Measurements from ENCODE around the gene DHH. TPM values are rescaled to one million over a fixed set of nuclear protein-coding genes. Genes with fewer than 3 reads are reported as not detected.

Gene DHH
- total and polyA plus RNA-seq, 9 of the 15 experiments (the other 6 are each of a cell fraction or from before 2014, with no cell fraction given), result 0.07 to 2.6 (median 0.54) TPM

DNA sequence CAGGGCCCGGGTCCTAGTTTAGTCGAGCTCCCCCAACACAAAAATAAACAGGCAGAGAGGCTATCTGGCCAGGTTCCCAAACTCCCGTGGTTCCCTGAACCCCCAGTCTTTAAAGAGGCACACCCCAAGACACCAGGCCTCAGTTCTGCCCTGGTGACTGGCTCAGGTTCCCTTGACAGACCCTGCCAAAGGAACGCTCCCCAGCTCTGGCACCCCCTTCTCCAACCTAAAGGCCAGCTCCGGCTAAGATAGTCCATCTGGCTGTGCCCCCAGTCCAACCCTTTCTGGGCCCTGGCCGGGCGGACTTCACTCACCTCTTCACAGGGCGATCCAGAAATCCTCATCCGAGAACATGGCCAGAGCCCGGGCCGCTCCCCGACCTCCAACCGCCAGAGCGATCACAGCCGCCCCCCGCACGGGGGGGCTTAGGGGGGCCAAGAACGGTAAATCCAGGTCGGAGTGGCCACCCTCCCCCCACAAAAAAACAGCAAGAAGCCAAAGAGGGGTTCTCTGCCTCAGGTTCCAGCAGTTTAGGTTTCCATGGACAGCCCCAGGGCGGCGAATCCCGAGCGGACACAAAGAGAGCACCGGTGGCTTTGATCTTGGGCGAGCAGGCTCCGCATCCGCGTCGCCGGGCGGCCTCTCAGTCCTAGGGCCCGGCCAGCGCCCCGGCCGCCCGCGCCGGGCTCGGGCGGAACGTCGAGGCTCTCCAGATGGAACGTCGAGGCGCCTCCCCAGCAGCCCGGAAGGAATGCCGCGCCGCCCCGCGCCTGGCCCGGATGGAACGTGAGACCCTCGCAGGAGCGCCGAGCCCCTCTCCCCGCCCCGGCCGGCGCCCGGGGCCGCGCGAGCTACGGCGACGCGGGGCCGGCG lies 35.1 kb downstream of the DHH start (continued):
- TF ChIP-seq, protein P1, sequence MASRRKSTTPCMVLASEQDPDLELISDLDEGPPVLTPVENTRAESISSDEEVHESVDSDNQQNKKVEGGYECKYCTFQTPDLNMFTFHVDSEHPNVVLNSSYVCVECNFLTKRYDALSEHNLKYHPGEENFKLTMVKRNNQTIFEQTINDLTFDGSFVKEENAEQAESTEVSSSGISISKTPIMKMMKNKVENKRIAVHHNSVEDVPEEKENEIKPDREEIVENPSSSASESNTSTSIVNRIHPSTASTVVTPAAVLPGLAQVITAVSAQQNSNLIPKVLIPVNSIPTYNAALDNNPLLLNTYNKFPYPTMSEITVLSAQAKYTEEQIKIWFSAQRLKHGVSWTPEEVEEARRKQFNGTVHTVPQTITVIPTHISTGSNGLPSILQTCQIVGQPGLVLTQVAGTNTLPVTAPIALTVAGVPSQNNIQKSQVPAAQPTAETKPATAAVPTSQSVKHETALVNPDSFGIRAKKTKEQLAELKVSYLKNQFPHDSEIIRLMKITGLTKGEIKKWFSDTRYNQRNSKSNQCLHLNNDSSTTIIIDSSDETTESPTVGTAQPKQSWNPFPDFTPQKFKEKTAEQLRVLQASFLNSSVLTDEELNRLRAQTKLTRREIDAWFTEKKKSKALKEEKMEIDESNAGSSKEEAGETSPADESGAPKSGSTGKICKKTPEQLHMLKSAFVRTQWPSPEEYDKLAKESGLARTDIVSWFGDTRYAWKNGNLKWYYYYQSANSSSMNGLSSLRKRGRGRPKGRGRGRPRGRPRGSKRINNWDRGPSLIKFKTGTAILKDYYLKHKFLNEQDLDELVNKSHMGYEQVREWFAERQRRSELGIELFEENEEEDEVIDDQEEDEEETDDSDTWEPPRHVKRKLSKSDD (conservative IDR thresholded peaks at IDR 0.05; ENCODE audit: low read length), result no peak
- TF ChIP-seq ZNF699 (CRISPR knock-in tag; IDR thresholded peaks at IDR 0.05; ENCODE audit: insufficient replicate concordance), result no peak
- TF ChIP-seq NFE2 (IDR thresholded peaks at IDR 0.05; ENCODE audit: low read depth), result no peak
- TF ChIP-seq TAF9B (IDR thresholded peaks at IDR 0.05; ENCODE audit: partially characterized antibody), result no peak
- TF ChIP-seq KAT7 (CRISPR knock-in tag; IDR thresholded peaks at IDR 0.05; ENCODE audit: borderline replicate concordance), result no peak
- TF ChIP-seq, protein P2, sequence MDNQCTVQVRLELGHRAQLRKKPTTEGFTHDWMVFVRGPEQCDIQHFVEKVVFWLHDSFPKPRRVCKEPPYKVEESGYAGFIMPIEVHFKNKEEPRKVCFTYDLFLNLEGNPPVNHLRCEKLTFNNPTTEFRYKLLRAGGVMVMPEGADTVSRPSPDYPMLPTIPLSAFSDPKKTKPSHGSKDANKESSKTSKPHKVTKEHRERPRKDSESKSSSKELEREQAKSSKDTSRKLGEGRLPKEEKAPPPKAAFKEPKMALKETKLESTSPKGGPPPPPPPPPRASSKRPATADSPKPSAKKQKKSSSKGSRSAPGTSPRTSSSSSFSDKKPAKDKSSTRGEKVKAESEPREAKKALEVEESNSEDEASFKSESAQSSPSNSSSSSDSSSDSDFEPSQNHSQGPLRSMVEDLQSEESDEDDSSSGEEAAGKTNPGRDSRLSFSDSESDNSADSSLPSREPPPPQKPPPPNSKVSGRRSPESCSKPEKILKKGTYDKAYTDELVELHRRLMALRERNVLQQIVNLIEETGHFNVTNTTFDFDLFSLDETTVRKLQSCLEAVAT (IDR thresholded peaks at IDR 0.05), result 0 out of 4 replicates have a peak, but pooled peaks of 1 of the 2 experiments have one; percentile 25
- TF ChIP-seq, protein P3, sequence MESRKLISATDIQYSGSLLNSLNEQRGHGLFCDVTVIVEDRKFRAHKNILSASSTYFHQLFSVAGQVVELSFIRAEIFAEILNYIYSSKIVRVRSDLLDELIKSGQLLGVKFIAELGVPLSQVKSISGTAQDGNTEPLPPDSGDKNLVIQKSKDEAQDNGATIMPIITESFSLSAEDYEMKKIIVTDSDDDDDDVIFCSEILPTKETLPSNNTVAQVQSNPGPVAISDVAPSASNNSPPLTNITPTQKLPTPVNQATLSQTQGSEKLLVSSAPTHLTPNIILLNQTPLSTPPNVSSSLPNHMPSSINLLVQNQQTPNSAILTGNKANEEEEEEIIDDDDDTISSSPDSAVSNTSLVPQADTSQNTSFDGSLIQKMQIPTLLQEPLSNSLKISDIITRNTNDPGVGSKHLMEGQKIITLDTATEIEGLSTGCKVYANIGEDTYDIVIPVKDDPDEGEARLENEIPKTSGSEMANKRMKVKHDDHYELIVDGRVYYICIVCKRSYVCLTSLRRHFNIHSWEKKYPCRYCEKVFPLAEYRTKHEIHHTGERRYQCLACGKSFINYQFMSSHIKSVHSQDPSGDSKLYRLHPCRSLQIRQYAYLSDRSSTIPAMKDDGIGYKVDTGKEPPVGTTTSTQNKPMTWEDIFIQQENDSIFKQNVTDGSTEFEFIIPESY (CRISPR knock-in tag; IDR thresholded peaks at IDR 0.05), result peak; percentile 24; the same call in 1 of the 2 replicates
- no peak for TF ChIP-seq PURB (CRISPR knock-in tag; IDR thresholded peaks at IDR 0.05; ENCODE audit: low read depth)
- no peak for TF ChIP-seq NFE2L1 (tag; IDR thresholded peaks at IDR 0.05; ENCODE audit: borderline replicate concordance, low read depth)
- TF ChIP-seq, protein P4, sequence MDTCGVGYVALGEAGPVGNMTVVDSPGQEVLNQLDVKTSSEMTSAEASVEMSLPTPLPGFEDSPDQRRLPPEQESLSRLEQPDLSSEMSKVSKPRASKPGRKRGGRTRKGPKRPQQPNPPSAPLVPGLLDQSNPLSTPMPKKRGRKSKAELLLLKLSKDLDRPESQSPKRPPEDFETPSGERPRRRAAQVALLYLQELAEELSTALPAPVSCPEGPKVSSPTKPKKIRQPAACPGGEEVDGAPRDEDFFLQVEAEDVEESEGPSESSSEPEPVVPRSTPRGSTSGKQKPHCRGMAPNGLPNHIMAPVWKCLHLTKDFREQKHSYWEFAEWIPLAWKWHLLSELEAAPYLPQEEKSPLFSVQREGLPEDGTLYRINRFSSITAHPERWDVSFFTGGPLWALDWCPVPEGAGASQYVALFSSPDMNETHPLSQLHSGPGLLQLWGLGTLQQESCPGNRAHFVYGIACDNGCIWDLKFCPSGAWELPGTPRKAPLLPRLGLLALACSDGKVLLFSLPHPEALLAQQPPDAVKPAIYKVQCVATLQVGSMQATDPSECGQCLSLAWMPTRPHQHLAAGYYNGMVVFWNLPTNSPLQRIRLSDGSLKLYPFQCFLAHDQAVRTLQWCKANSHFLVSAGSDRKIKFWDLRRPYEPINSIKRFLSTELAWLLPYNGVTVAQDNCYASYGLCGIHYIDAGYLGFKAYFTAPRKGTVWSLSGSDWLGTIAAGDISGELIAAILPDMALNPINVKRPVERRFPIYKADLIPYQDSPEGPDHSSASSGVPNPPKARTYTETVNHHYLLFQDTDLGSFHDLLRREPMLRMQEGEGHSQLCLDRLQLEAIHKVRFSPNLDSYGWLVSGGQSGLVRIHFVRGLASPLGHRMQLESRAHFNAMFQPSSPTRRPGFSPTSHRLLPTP (IDR thresholded peaks at IDR 0.05; ENCODE audit: borderline replicate concordance, extremely low read depth, insufficient read length), result no peak
- TF ChIP-seq U2AF1 (optimal IDR thresholded peaks at IDR 0.05; ENCODE audit: low read depth, low read length), result peak; percentile 2
- TF ChIP-seq ASH1L (IDR thresholded peaks at IDR 0.05; ENCODE audit: borderline replicate concordance, low read depth, partially characterized antibody), result no peak
- TF ChIP-seq CCNT2 (IDR thresholded peaks at IDR 0.05; ENCODE audit: borderline replicate concordance, extremely low read depth, insufficient read length, low read depth, low read length), result peak; percentile 49
- TF ChIP-seq, protein P5, sequence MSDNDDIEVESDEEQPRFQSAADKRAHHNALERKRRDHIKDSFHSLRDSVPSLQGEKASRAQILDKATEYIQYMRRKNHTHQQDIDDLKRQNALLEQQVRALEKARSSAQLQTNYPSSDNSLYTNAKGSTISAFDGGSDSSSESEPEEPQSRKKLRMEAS (CRISPR knock-in tag; IDR thresholded peaks at IDR 0.05), result no peak; the same call in 1 of the 2 replicates
- TF ChIP-seq MAFG (tag; conservative IDR thresholded peaks at IDR 0.05), result no peak
- 0 out of 2 replicates have a peak, but pooled peaks have one; percentile 34 for TF ChIP-seq FOXK1 (CRISPR knock-in tag; IDR thresholded peaks at IDR 0.05; ENCODE audit: borderline replicate concordance)
